GM18907 (cell line): ENCODE measurements around the gene MIX23.
A peak's percentile ranks its signal among the peaks of the same experiment; 100 is the strongest.

Experiments used
- ATAC-seq: cut with Tn5 transposase; IDR thresholded peaks from one replicate; pipeline ENCODE4 v1.9.1; 2021; ENCODE audit warnings: mild to moderate bottlenecking, moderate library complexity; ENCODE audit not compliant: unreplicated experiment

MIX23 gene

GRCh38 chr3:122353215-122353614 is 29.8 kb downstream of the MIX23 start:
- ATAC-seq, result no peak

- ATAC-seq, result no peak
Observed at GRCh38 chr3:122351612-122352011, 31.4 kb downstream of the MIX23 start.

- ATAC-seq, result no peak
Observed at GRCh38 chr3:122350814-122351418, 32.1 kb downstream of the MIX23 start.

- no peak for ATAC-seq
Observed at GRCh38 chr3:122349171-122349570, 33.9 kb downstream of the MIX23 start.

GRCh38 chr3:122343654-122344053 is 39.4 kb downstream of the MIX23 start:
- no peak for ATAC-seq

- no peak for ATAC-seq
Observed at GRCh38 chr3:122342803-122343202, 40.2 kb downstream of the MIX23 start.

GRCh38 chr3:122332551-122332950 is 50.5 kb downstream of the MIX23 start:
- ATAC-seq, result no peak

GRCh38 chr3:122331886-122332285 is 51.1 kb downstream of the MIX23 start:
- ATAC-seq, result no peak

- ATAC-seq, result no peak
Observed at GRCh38 chr3:122325769-122326168, 57.3 kb downstream of the MIX23 start.

GRCh38 chr3:122324871-122325323 is 58.1 kb downstream of the MIX23 start, which contains the start of gene CSTA:
Gene CSTA (plus strand): TSS chr3:122325248. CDS start chr3:122325293, 45 bp downstream.
- ATAC-seq, result no peak

GRCh38 chr3:122322095-122323075 is 60.6 kb downstream of the MIX23 start:
- peak; percentile 79 for ATAC-seq

- ATAC-seq, result no peak
Observed at GRCh38 chr3:122318620-122319019, 64.4 kb downstream of the MIX23 start.

- ATAC-seq, result no peak
Observed at GRCh38 chr3:122316368-122316767, 66.7 kb downstream of the MIX23 start.

- ATAC-seq, result no peak
Observed at GRCh38 chr3:122315619-122316018, 67.4 kb downstream of the MIX23 start.

GRCh38 chr3:122314228-122314876 is 68.7 kb downstream of the MIX23 start:
- ATAC-seq, result no peak

- ATAC-seq, result no peak
Observed at GRCh38 chr3:122313281-122313680, 69.8 kb downstream of the MIX23 start.

GRCh38 chr3:122312826-122313225 is 70.2 kb downstream of the MIX23 start:
- no peak for ATAC-seq

- no peak for ATAC-seq
Observed at GRCh38 chr3:122310361-122310760, 72.7 kb downstream of the MIX23 start.
